ENCODE results near the gene SRCIN1.
"Not testable (repeated sequence)": the region's sequence is repeated elsewhere in the genome, so short reads cannot be mapped to it uniquely, and the experiment has no call there.

The SRCIN1 gene, protein sequence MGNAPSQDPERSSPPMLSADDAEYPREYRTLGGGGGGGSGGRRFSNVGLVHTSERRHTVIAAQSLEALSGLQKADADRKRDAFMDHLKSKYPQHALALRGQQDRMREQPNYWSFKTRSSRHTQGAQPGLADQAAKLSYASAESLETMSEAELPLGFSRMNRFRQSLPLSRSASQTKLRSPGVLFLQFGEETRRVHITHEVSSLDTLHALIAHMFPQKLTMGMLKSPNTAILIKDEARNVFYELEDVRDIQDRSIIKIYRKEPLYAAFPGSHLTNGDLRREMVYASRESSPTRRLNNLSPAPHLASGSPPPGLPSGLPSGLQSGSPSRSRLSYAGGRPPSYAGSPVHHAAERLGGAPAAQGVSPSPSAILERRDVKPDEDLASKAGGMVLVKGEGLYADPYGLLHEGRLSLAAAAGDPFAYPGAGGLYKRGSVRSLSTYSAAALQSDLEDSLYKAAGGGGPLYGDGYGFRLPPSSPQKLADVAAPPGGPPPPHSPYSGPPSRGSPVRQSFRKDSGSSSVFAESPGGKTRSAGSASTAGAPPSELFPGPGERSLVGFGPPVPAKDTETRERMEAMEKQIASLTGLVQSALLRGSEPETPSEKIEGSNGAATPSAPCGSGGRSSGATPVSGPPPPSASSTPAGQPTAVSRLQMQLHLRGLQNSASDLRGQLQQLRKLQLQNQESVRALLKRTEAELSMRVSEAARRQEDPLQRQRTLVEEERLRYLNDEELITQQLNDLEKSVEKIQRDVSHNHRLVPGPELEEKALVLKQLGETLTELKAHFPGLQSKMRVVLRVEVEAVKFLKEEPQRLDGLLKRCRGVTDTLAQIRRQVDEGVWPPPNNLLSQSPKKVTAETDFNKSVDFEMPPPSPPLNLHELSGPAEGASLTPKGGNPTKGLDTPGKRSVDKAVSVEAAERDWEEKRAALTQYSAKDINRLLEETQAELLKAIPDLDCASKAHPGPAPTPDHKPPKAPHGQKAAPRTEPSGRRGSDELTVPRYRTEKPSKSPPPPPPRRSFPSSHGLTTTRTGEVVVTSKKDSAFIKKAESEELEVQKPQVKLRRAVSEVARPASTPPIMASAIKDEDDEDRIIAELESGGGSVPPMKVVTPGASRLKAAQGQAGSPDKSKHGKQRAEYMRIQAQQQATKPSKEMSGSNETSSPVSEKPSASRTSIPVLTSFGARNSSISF

DNA sequence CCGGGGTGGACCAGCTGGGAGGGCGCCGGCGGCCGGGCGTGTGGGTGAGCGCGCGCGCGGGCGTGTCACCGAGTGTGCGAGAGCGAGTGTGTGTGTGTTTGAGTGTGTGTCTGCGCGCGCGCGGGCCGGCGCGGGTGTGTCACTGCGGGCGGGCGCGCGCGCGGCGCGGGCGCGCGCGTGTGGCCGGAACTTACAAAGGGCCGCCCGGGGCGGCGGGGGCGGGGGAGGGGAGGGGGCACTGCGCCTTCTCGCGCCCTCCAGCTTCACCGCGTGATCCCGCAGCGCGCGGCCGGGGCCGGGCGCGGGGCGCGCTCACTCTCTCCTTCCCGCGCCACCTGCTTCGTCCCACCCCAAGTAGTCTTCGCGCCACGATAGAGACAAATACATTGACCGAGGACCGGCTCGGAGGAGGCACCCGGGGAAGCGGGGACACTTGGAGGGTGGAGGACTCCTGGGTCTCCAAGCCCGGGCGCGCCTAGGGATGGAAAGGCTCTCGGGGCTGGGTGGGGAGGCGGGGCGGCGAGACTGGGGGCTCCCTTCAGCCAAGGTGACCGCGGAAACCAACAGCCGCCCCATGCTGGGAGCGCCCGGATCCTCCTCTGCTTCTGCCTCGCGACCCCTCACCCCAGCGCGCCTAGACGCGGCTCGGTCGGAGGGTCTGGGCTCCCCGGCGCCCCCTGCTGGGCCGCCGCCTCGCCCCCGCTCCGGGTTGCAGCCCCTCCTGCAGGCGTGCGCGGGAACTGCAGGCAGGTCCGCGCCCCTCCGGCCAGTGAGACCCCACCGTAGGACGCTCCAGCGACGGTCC, at the start of gene SRCIN1:
Gene SRCIN1 (minus strand): TSS at position 112 of the 805 bp plus-strand sequence. CDS start 247 bp downstream, outside the sequence.
- DNase-seq: peak; percentile 30

DNA sequence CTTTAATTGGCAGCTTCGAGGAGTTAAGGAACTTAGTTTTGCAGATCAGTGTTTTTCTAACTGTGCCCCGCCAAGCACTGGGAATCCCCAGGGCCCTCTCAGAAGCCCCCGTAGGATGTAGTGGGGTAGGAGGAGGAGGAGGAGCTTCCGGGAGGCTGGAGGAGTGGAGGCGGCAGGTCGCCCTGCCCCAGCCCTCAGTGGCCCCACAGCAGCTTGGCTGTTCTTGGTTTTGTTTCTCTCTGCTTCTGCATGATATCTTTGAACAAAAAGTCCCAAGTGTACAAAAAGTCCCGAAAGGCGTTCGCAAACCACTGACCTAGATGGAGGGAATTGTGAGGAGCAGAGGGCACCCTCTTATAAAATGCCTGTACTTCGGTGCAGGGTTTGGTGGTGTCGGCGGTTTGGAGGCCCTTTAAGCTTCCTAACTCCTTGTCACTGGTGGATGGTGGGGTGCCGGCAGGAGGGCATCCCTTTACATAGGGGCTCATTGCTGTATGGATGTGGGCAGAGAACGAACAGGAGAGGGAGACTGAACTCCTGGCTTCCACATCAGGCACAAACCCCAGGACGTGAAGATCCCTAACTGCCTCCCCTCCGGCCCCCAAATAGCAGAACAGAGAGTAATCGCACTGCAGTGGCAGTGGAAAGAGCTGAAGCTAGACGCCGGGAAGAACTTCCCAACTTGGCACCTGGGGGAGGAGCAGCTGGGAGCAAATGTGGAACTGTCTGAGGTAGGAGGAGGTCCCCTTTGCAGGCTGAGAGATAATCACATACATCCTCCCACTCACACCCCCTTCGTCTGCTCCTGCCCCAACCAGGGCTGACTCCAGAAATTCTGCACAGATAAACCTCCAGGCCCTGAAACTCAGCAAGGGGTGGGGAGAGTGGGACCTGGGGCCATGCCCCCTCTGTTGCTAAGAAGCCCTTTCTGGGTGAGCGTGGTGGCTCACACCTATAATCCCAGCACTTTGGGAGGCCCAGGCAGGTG, 49.0 kb upstream of the SRCIN1 start:
- DNase-seq: no peak

- DNase-seq: no peak
These were observed 47.9 kb upstream of the SRCIN1 start for GRCh38 chr17:38653679-38654078.

- no peak for DNase-seq
These were observed 47.5 kb upstream of the SRCIN1 start for GRCh38 chr17:38653230-38653629.

DNA sequence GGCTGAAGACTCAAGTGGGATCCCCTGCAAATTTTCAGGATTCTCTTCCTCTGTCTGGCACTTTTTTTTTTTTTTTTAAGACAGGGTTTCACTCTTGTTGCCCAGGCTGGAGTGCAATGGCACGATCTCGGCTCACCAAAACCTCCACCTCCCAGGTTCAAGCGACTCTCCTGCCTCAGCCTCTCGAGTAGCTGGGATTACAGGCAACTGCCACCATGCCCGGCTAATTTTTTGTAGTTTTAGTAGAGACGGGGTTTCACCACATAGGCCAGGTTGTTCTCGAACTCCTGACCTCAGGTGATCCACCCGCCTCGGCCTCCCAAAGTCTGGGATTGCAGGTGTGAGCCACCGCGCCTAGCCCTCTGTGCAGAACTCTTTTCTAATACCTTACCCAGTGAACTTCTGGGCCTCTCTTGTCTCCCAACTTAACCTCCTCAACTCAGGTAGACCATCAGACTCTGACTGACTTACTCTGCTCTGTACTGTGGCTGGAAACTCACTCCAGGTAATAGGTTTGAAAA, 45.0 kb upstream of the SRCIN1 start:
- DNase-seq: not testable (repeated sequence)

DNA sequence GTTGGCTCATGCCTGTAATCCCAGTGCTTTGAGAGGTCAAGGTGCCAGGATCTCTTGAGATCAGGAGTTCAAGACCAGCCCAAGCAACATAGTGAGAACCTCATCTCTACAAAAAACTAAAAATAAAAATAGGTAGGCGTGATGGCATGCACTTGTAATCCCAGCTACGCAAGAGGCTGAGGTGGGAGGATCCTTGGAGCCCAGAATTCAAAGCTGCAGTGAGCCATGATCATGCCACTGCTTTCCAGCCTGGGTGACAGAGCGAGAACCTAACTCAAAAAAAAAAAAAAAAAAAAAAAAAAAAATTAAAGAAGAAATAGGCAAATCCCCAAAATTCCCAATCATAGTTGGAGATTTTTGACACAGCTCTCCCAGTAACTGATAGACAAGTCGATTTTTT, 32.2 kb upstream of the SRCIN1 start:
- DNase-seq: no peak

- no peak for DNase-seq
These were observed 30.3 kb upstream of the SRCIN1 start for GRCh38 chr17:38636054-38636453.

DNA sequence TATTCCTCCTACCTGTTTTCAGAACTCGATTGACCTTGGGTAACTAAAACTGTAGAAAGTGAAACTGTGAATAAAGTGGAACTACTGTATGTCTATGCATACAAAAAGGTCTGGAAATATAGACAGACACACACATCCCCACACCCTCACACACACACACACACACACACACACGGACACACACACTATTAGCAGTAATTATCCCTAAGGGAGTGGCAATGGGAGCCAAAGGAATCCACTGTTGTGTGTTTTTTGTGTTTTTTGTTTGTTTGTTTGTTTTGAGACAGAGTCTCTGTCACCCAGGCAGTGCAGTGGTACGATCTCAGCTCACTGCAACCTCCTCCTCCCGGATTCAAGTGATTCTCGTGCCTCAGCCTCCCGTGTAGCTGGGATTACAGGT, 26.6 kb upstream of the SRCIN1 start:
- DNase-seq: no peak

DNA sequence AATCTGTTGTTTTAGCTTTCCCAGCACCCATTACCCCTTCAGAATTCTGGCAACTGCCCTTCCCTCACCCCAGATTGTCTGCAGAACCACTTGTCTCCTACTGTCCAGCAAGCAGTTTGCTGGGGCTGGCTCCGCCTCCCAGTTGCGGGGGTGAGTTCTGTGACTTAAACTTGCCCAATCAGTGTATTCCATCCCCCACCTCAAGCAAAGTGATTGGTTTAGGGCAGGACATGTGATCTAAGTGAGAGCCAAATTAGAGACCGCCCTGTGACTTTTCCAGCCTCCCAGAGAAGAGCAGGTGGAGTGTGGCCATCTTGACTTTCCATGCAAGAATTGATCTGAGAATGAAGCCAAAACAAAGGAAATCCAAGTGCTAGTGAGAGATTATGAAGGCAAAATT, 22.7 kb upstream of the SRCIN1 start:
- DNase-seq: no peak

- DNase-seq: no peak
These were observed 22.2 kb upstream of the SRCIN1 start for GRCh38 chr17:38627957-38628356.

- DNase-seq: not testable (repeated sequence)
These were observed 21.0 kb upstream of the SRCIN1 start for GRCh38 chr17:38626606-38627226.

- no peak for DNase-seq
These were observed 19.7 kb upstream of the SRCIN1 start for GRCh38 chr17:38625482-38625881.

DNA sequence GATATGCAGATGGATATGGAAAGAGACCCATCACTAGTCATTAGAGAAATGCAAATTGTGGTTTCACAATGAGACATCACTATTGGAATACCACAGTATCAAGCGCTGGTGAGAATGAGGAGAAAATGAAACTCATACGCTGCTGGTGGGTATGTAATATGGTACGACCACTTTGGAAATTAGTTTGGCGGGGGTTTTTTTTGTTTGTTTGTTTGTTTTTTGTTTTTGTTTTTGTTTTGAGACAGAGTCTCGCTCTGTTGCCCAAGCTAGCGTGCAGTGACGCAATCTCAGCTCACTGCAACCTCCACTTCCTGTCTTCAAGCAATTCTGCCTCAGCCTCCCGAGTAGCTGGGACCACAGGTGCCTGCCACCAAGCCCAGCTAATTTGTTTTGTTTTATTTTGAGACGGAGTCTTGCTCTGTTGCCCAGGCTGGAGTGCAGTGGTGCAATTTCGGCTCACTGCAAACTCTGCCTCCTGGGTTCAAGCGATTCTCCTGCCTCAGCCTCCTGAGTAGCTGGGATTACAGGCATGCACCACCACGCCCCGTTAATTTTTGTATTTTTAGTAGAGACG, 19.1 kb upstream of the SRCIN1 start:
- not testable (repeated sequence) for DNase-seq

DNA sequence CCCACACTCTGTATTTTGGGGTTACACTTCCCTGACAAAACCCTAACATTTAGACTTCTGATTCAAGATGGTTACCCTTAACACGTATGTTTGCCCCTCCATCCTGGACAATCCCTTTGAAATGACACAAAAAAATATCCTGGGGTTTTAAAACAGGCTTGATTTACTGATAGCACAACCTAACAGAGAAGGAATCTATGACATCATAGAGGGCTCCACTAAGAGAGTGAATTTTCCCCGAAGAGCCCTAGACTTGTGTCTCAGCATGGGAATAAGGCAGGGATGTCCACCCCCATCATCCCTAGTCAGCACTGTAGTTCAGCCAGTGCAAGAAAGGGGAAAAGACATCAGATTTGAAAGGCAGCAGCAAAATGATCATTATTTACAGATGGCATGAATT, 15.8 kb upstream of the SRCIN1 start:
- DNase-seq: no peak

- DNase-seq: no peak
These were observed 15.0 kb upstream of the SRCIN1 start for GRCh38 chr17:38620551-38621277.

- DNase-seq: no peak
These were observed 14.3 kb upstream of the SRCIN1 start for GRCh38 chr17:38619937-38620550.

GRCh38 chr17:38619451-38619795, 13.7 kb upstream of the SRCIN1 start:
- DNase-seq: no peak

GRCh38 chr17:38617967-38618760, 12.4 kb upstream of the SRCIN1 start:
- no peak for DNase-seq
